HG02884 (cell line): Measurements from ENCODE around the gene ACAD11.

Source experiments
- ATAC-seq: cut with Tn5 transposase; IDR thresholded peaks from one replicate; pipeline ENCODE4 v1.9.1; 2021; ENCODE audit warnings: mild to moderate bottlenecking, moderate library complexity; ENCODE audit not compliant: unreplicated experiment

Gene ACAD11, protein sequence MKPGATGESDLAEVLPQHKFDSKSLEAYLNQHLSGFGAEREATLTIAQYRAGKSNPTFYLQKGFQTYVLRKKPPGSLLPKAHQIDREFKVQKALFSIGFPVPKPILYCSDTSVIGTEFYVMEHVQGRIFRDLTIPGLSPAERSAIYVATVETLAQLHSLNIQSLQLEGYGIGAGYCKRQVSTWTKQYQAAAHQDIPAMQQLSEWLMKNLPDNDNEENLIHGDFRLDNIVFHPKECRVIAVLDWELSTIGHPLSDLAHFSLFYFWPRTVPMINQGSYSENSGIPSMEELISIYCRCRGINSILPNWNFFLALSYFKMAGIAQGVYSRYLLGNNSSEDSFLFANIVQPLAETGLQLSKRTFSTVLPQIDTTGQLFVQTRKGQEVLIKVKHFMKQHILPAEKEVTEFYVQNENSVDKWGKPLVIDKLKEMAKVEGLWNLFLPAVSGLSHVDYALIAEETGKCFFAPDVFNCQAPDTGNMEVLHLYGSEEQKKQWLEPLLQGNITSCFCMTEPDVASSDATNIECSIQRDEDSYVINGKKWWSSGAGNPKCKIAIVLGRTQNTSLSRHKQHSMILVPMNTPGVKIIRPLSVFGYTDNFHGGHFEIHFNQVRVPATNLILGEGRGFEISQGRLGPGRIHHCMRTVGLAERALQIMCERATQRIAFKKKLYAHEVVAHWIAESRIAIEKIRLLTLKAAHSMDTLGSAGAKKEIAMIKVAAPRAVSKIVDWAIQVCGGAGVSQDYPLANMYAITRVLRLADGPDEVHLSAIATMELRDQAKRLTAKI

DNA sequence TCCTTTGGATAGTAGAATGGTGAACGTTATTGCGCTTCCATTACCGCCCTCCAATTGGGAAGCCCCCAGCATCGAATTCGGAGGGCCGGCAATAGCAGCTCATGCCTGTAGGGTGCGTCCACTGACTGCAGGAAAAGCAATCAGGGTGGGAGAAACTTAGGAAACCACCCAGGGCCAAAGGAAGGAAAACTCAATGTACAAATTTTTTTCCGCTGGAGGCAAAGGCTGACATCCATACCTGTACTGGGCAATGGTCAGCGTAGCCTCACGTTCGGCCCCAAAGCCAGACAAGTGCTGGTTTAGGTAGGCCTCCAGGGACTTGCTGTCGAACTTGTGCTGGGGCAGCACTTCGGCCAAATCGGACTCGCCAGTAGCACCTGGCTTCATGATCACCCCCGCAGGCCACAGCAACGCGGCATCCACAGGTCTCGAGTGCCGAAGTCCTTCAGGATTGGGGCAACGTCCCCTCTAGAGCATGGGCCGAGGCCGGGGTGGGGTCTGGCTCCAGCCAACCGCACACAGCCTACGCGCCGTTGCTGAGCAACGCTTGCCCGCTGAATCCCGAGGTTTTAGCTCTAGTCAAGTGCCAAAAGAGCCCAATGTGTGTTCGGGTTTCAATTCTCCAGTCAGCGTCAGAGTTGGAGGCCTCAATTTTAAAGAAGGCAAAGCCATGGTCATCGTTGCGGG lies at the start of gene ACAD11:
Gene ACAD11, minus strand, starts transcription at position 445 of the 687 bp plus-strand sequence. Its CDS starts 58 bp downstream, at position 387.
- peak; percentile 58 for ATAC-seq

DNA sequence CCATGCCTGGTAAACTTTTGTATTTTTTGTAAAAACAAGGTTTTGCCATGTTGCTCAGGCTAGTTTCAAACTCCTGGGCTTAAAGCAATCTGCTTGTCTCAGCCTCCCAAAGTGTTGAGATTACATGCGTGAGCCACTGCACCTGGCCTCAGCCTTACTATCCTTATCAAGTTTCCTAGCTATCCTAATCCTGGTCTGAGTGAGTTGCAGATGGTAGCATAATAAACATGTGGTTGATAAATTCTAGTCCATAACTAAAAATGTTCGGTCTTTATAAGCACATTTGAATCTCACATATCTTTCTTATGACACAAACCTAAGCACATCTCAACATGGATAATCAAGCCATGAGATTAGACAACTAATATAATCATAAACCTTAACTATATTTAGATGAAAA lies 44.1 kb upstream of the ACAD11 start:
- ATAC-seq: no peak

DNA sequence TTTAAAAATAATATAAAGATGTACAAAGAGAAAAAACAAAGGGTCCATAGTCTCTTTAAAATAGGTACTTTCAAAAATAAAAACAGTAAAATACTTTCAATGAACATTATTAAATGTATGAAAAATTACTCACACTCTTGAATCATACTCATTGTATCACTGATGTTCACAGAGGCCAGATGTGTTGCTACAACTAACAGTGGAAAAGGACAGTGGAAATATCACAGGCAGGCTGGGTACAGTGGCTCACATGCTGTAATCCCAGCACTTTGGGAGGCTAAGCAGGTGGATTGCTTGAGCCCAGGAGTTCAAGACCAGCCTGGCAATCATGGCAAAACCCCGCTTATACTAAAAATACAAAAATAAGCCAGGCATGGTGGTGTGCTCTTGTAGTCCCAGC lies 35.8 kb upstream of the ACAD11 start:
- ATAC-seq: no peak

DNA sequence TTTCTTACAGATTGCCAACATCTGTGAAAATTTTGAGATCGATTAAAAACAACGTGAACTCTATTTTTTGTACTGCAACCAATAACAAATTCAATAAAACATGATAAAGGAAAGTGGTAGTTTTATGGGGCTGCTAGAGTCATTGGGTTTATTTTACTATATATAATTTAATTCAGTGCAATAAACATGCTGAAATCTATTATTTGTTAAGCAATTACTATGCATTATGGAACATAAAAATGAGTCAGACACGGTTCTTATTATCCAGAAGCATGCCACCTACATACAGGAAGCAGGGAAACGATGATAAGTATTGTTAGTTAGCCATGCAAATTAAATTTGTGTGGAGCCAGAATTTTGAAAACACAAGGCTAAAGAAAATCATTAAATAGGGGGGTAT lies 35.4 kb upstream of the ACAD11 start:
- no peak for ATAC-seq

DNA sequence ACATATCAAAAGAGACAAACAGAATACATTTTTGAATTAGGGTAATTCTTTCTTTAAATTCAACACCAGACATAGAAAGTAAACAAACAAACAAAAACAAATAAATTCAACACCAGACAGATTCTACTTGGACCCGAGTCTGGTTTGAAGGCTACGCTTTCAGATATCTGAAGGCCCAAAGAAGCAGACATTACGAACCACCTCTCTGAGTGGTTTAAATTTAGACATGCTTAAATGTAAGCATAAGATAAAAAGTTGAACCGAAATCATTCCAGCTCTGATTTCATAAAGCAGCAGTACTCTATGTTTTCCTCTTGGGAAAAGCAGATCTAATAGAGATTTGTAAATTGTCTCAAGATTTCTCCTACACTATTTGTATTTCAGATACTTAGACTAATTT lies 30.4 kb upstream of the ACAD11 start:
- ATAC-seq: no peak

DNA sequence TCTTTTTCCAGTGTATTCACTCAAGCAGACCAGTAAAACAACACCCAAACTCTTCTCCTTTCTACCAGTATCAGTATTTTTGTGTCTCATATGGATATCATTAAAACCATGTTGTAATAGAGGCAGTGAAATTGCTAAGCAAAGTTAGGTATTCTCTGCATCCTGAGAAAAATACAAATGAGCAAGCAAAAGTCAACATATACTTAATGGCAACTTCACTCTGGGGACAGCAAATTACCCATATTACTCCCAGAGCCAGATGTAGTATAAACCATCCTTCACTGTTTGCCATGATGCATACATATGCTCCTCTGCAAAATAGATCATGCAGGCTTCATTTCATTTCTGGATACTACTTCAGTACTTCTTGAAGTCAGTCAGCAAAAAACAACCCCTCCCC lies 22.6 kb upstream of the ACAD11 start:
- no peak for ATAC-seq

DNA sequence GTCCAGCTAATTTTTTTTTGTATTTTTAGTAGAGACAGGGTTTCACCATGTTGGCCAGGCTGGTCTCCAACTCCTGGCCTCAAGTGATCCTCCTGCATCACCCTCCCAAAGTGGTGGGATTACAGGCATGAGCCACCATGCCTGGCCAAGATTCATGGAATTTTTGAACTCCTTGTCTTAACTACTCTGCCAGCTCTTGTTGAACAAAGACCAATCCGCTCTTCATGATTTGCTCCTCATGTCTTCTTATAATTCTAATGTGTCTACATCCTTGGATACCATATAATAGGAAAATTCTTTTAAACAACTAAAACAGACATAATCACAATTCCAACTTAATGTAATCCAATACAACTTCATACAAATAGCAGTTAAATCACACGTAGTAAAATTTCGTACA lies 21.8 kb upstream of the ACAD11 start:
- no peak for ATAC-seq

DNA sequence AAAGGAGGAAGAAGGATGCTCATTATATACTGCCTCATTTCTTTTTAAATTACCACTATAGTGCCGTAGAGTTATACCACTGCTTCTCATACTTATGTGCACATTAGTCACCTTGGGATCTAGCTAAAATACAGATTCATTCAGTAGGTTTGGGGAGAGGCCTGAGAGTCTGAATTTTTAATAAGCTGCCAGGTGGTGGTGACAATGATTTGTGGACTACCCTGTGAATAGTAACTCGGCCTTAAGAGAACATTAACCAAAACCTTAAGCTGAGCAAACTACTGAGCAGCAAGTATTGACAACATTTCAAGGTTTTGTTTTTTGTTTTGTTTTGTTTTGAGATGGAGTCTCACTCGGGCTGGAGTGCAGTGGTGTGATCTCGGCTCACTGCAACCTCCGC lies 20.3 kb upstream of the ACAD11 start:
- ATAC-seq: no peak

DNA sequence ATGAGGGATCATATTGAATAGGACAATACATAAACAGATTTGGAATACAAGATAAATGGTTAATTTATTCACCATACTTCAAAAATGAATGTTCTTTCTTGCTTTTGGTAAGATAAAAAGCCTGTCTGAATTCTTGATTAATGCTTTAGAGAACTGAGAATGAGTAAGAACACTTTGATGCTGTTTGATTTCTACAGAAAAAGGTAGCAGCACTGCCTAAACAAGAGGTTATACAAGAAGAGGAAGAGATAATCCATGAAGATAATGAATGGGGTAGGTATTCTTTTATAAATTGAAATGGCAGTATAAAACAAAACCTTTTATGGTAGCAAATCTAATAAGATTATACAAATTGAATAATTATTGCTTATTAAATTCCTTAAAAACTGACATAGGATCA lies 15.8 kb upstream of the ACAD11 start:
- ATAC-seq: no peak

DNA sequence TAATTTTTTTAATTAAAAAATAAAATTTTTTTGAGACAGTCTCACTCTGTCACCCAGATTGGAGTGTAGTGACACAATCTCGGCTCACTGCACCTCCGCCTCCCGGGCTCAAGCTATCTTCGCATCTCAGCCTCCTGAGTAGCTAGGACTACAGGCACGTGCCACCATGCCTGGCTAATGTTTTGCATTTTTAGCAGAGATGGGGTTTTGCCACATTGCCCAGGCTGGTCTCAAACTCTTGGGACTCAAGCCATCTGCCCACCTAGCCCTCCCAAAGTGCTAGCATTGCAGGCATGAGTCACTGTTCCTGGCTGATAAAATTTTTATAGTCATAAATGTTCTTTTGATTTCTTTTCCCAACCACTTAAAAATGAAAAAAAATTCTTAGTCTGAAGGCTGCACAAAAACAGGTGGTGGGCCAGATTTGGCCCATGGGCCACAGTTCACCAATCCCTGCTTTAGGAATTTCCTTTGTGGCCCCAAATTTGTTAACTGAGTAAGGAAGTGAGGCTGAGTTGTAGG lies 9.7 kb upstream of the ACAD11 start:
- ATAC-seq: no peak

DNA sequence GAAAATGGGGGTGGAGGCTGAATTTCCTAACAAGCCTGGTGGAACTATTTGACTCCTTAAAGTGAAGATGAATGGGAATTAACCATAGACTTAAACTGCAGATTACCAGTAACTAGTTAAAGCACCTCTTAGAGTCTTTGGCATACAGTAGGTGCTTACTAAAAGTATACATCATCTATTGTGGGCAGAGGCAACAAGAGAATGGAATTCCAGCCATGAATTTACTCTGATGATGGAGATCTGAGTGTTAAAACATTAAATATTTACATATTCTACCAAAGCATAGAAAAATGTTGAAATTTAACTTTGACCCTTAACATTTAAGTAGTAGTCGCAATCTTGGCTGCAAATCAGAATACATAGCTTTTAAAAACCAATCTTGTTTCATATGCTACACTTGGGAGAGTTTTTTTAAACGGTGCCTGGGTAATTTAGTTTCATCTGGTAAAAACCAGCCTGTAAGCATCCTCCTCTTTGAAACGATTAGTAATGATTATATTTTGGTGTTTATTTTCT lies 5.7 kb upstream of the ACAD11 start:
- no peak for ATAC-seq

DNA sequence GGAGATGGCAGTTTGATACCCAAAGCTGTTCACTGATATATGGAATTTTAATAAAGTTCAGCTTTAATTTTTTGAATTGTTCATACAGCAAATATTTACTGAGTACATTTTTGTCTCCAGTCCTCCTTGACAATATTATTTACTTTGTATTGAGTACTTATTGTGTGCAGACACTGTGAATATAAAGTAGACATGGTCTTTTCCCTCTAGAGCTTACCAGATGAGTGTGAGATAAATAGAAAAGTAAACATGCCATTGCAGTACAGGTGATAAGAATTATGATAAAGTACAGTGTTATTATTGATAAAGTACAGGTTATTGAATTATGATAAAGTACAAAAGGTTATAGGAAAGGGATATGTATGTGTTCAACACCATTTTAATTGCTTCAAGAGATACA lies 2.6 kb upstream of the ACAD11 start:
- no peak for ATAC-seq

DNA sequence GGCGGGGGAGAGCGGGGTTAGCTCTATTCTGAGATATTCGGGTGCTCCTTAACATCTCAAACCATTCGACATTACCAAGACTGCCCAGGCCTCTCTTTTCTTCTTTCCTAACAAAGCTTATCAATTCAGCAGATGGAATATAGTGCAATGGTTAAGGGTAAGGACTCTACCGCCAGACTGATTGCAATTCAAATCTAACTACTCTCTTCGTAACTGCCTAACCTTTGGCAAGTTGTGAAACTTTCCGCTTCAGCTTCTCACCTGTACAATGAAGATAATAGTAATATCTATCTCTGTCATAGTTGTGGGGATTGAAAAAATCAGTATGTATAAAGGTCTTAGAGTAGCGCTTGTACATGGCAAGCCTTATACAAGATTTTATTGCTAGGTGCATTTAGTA lies 1.5 kb upstream of the ACAD11 start:
- ATAC-seq: no peak

DNA sequence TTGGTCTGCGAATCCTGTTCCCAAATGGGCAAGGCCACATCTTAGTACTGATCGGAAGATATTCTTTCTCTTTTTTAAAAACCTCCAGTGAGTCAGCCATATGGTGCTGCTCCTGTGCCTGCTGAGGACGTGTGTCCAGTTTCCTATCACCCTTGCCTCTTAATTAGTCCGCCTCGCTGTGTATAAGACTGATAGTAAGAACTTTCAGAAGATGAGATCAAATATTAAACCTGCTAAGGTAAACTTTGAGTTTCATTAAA lies 1.1 kb upstream of the ACAD11 start:
- peak; percentile 1 for ATAC-seq

DNA sequence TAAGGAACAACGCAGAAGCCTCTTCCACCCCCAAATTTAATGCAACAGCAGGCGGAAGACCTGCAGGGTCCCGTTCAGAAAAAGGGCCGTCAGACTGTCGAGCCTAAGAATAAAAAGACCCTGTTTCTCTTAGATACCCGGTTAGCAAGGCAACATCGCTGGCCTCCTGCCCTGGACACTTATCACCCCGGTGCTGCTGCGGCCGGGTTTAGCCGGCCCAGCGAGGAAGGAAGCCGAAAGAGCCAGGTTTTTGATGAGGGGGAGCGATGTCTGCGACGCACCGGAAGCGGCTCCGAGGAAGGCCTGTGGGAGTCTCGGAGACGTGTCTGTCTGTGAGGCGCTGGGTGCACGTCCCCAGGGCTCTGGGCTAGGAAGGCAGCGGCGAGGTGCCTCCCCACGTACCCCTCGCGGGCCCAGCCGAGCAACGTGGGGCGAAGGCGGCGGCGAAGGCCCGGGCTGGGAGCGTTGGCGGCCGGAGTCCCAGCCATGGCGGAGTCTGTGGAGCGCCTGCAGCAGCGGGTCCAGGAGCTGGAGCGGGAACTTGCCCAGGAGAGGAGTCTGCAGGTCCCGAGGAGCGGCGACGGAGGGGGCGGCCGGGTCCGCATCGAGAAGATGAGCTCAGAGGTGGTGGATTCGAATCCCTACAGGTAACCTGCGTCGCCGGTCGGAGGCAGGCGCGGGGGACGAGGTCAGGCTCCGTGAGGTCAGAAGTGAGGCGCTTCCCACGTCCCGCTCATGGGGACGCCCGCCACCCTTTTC lies 622 bp upstream of the ACAD11 start, which contains the start of gene UBA5:
Gene UBA5, plus strand, starts transcription at position 278 of the 759 bp plus-strand sequence. Its CDS starts 209 bp downstream, at position 487.
- ATAC-seq: peak; percentile 65

DNA sequence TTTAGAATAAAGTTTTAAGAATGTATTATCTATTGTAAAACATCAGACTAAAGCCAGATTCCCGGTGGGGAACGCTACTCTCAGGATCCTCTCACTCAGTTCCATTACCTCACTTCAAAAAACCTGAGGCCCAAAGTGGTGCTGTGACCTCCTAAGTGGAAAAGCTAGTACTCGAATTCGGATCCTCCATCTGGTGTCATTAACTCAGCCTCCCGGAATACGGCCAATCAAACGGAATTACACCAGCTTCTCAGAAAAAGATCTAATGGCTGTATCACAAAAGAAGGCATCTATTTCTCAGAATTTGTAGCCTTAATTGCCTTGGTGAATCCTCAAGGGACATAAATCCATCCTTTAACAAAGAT lies 627 bp downstream of the ACAD11 start:
- no peak for ATAC-seq

DNA sequence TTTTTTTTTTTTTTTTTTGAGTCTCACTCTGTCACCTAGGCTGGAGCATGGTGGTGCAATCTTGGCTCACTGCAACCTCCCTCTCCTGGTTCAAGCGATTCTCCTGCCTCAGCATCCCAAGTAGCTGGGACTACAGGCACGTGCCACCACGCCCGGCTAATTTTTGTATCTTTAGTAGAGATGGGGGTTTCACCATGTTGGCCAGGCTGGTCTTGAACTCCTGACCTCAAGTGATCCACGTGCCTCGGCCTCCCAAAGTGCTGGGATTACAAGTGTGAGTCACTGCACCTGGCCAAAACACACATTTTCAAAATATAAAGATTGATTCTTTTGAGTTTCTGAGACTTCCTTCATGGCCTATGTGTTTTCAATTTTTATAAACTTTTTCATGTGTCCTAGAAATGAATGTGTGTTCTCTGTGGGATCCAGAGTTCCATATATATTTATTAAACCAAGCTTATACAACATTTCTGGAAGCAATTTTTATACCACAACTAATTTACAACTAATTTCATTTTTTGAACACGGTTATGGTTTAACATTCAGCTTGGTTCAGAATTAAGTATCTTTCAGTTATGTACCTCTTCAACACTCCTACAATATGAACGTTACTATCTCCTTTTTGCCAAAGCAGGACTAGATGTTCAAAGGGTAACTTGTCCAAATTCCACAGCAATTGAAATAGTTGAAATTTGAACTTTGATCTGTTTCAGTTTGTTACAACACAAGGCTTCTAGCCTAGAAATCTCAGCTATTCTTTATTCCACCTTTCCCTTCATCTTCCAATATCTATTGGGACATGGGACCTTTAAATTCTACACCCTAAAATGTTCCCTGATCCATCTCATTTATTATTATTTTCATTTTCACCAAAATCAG lies 1.5 kb downstream of the ACAD11 start:
- no peak for ATAC-seq

DNA sequence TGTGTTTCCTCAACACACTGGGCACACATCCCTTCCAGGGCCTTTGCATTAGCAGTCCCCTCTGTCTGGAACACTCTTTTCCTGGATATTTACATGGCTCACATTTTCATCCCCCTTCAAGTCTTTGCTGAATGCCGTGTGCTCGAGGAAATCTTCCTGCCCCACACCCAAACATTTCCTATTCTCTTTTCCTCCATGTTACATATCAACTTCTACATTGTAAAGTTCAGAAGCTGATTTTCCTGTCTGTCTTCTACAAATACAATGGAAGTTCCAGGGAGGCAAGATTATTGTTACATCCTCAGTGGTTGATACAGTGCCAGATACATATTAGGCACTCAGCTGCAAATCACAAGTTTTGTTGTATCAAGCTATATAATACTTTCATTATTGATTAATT lies 4.1 kb downstream of the ACAD11 start:
- no peak for ATAC-seq

DNA sequence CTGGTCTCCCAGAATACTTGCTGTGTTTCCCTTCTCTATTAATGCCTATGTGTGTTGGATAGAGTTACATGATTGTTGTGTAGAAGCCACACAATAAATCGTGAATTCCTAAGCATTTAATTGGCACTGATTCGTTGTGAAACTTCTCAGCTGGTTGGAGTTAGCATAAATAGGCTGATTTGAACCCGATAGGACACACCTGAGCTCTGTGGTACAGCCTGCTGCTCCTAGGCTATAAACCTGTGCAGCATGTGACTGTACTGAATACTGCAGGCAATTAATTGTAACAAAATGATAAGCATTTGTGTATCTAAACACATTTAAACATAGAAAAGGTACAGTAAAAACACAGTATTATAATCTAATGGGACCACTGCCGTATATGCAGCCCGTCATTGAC lies 4.9 kb downstream of the ACAD11 start:
- ATAC-seq: no peak

DNA sequence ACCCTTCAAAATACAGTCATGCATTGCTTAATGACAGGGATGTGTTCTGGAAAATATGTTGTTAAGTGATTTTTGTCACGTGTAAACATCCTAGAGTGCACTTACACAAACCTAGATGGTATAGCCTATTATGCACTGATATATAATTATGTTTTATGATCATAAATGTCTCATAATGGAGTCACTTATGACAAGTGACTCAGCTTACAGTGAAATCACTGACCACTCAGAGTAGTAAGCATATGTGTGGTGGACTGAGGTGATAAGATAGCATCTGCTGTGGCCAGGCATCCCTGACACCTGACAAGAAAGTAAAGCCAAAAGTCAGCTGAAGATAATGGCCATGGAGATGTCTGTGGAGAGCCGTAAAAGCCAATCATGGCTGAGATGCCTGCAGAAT lies 5.4 kb downstream of the ACAD11 start:
- ATAC-seq: no peak
